Spinal cord (tissue), 10 donors: Measurements from ENCODE around the gene GLE1. TPM values are rescaled to one million over a fixed set of nuclear protein-coding genes. Genes with fewer than 3 reads are reported as not detected.

ENCODE experiments used
- DNase-seq, 6 donors: peaks; one replicate each; pipeline versions ENCODE4 v3.0.0 to v3.0.0-alpha.2; 2013 to 2015; ENCODE audit warnings: low spot score in 6 of 6, low read depth in 4 of 6
- H3K27ac ChIP-seq: one replicate; pipeline ENCODE4 v1.5.1; 2013; ENCODE audit warnings: low read depth, low read length, control low read depth
- H3K27me3 ChIP-seq: one replicate; pipeline ENCODE4 v1.6.1; 2013; ENCODE audit warnings: low read length; ENCODE audit not compliant: control insufficient read depth, insufficient read depth
- H3K36me3 ChIP-seq: one replicate; pipeline ENCODE4 v1.6.1; 2013; ENCODE audit warnings: low read length; ENCODE audit not compliant: control insufficient read depth, insufficient read depth
- H3K4me1 ChIP-seq: one replicate; pipeline ENCODE4 v1.6.1; 2013; ENCODE audit warnings: low read length; ENCODE audit not compliant: control insufficient read depth, insufficient read depth
- H3K4me3 ChIP-seq: one replicate; pipeline ENCODE4 v1.5.1; 2013; ENCODE audit warnings: low read depth, low read length, control low read depth
- H3K9me3 ChIP-seq: one replicate; pipeline ENCODE4 v1.6.1; 2013; ENCODE audit warnings: low read length; ENCODE audit not compliant: control insufficient read depth, insufficient read depth
- WGBS: methylation state at CpG from one replicate; pipeline ENCODE4 v1.1.5; 2013; ENCODE audit warnings: missing lambda C conversion rate; ENCODE audit not compliant: insufficient coverage; 5-methylcytosine and 5-hydroxymethylcytosine counted together
- polyA plus RNA-seq, 2 donors: library from polyadenylated mRNA; unstranded; fragments of 120-200 nt; gene quantifications; one replicate each; pipeline ENCODE4 v1.2.1, GENCODE V29; 2013; ENCODE audit not compliant: insufficient read length in 2 of 2
- total RNA-seq, 2 donors: library from RNA; depleted of rRNA in 1 of 2; stranded (reverse); fragments of 120-200 nt in 1 of 2; fragments of >200 nt in 1 of 2; gene quantifications; one replicate each; pipeline versions ENCODE4 v1.2.3 to v1.2.4, GENCODE V29; 2013 to 2014
- donor health status: healthy.

The GLE1 gene
- total and polyA plus RNA-seq, 4 donors = 14.8 to 27.8 (median 21.0) TPM

GRCh38 chr9:128555180-128555721 is 50.7 kb downstream of the GLE1 start:
- Histone ChIP-seq H3K4me1 (peaks cover 52% of the 10 kb centered on the region), H3K27ac (peak overlapping the region; percentile 93), H3K9me3 (no peaks in the 10 kb centered on the region), H3K36me3 (peaks cover 2% of the 10 kb centered on the region), H3K27me3 (no peaks in the 10 kb centered on the region), H3K4me3 (peak overlapping the region; percentile 87)
- DNase-seq = peak in 2 of 6 donors; percentile 16 to 43
- 12% methylated on average over 6 of the region's 9 CpGs for WGBS

DNA sequence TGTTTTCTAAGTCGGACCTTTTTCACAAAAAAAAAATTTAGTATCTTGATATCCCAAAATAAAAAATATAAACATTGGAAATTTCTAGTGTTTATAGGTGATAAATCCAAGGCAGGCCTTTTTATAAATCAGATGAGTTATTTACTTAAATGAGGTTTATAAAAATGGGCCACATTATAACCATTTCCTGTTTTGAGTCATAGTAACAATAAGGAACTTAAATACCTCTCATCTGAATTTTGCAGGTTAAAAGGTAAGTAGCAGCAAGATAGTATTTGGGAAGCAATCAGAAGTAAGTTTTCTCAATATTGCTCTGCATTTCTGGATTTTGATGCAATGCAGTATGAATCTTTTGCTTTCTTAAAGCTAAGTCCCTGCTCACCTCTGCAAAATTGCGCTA is 51.8 kb downstream of the GLE1 start:
- 100% methylated on average over 1 of the region's 2 CpGs for WGBS
- H3K4me3 ChIP-seq = no peak overlapping the region
- peaks cover 8% of the 10 kb centered on the region for H3K36me3 ChIP-seq
- no peak for DNase-seq
- no peaks in the 10 kb centered on the region for H3K27me3 ChIP-seq
- no peak overlapping the region for H3K27ac ChIP-seq
- H3K4me1 ChIP-seq = peaks cover 47% of the 10 kb centered on the region
- H3K9me3 ChIP-seq = no peaks in the 10 kb centered on the region

- no peak for DNase-seq
- Histone ChIP-seq H3K27me3 (no peaks in the 10 kb centered on the region), H3K9me3 (no peaks in the 10 kb centered on the region), H3K4me3 (no peak overlapping the region), H3K4me1 (peaks cover 41% of the 10 kb centered on the region), H3K27ac (no peak overlapping the region), H3K36me3 (peaks cover 11% of the 10 kb centered on the region)
- WGBS = 80% methylated on average over 2 of the region's 5 CpGs
These were observed 52.6 kb downstream of the GLE1 start for GRCh38 chr9:128556926-128557634.

- H3K36me3 ChIP-seq = peaks cover 18% of the 10 kb centered on the region
- H3K27me3 ChIP-seq = no peaks in the 10 kb centered on the region
- peak overlapping the region; percentile 4 for H3K4me3 ChIP-seq
- H3K4me1 ChIP-seq = peaks cover 41% of the 10 kb centered on the region
- 2% methylated on average over 11 of the region's 12 CpGs for WGBS
- peak in 5 of 6 donors; percentile 56 to 96 (median 79) for DNase-seq
- H3K9me3 ChIP-seq = no peaks in the 10 kb centered on the region
- peak overlapping the region; percentile 93 for H3K27ac ChIP-seq
These were observed 54.2 kb downstream of the GLE1 start for GRCh38 chr9:128558431-128559310.

DNA sequence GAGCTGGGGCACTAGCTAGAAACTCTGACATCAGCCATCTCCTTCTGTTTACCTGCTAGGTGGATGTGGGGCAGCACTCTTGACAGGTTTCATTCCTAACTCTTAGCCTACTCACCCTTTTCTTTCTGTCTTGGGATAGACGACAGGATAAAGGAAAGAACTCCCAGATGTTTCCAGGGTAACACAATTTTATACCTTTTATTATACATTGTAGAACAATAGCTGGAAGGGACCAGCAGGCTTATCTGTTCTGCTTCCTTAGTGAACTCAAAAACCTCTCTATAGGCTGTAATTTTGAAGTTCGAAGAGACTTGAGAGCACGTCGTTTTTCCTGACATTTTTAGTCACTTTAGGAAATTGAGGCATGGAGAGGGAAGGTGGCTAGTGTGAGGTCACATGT is 61.1 kb downstream of the GLE1 start:
- H3K27me3 ChIP-seq = no peaks in the 10 kb centered on the region
- no peak for DNase-seq
- H3K36me3 ChIP-seq = peaks cover 42% of the 10 kb centered on the region
- no peak overlapping the region for H3K4me3 ChIP-seq
- peaks cover 2% of the 10 kb centered on the region for H3K4me1 ChIP-seq
- WGBS = 80% methylated on average over 1 of the region's 4 CpGs
- H3K9me3 ChIP-seq = no peaks in the 10 kb centered on the region
- H3K27ac ChIP-seq = peak overlapping the region; percentile 2

DNA sequence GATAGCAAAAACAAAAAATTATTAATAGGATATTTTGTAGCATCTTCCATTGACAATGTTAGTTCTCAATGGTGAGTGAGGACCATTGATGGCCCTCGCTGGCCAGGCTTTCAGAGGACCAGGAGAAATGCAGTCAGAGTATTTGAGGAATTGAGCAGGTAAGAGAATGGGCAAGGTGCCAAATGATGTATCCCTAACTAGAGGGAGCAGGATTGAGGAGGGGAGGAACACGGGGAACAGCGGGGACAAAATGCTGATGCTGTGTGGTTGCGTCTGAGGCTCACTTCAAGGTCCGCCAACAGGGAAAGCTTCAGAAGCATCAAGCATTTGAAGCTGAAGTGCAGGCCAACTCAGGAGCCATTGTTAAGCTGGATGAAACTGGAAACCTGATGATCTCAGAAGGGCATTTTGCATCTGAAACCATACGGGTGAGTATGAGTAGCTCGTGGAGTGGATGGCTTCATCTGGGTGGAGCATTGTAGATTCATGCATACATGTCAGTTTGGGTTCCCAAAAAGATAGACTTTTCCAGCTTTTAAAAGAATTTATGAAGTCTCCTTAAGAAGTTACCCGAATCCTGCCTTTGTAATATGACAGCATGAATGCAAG is 64.1 kb downstream of the GLE1 start:
- WGBS = 88% methylated on average over 7 of the region's 8 CpGs
- no peak overlapping the region for H3K27ac ChIP-seq

GRCh38 chr9:128575469-128575868 is 71.0 kb downstream of the GLE1 start:
- peaks cover 73% of the 10 kb centered on the region for H3K36me3 ChIP-seq
- peak in 5 of 6 donors; percentile 65 to 92 (median 76) for DNase-seq
- H3K27me3 ChIP-seq = no peaks in the 10 kb centered on the region
- WGBS = 60% methylated on average over 1 of the region's 4 CpGs
- no peak overlapping the region for H3K4me3 ChIP-seq
- no peaks in the 10 kb centered on the region for H3K4me1 ChIP-seq
- H3K9me3 ChIP-seq = no peaks in the 10 kb centered on the region
- H3K27ac ChIP-seq = peak overlapping the region; percentile 37

More for the DNA sequence above, 64.1 kb downstream of the GLE1 start:
- Histone ChIP-seq H3K36me3 (peaks cover 55% of the 10 kb centered on the region), H3K9me3 (no peaks in the 10 kb centered on the region), H3K4me3 (no peak overlapping the region), H3K4me1 (no peaks in the 10 kb centered on the region), H3K27me3 (no peaks in the 10 kb centered on the region)
- no peak for DNase-seq

- H3K27ac ChIP-seq = peak overlapping the region; percentile 2
- H3K4me1 ChIP-seq = no peaks in the 10 kb centered on the region
- peaks cover 73% of the 10 kb centered on the region for H3K36me3 ChIP-seq
- no peaks in the 10 kb centered on the region for H3K9me3 ChIP-seq
- no peak overlapping the region for H3K4me3 ChIP-seq
- DNase-seq = no peak
- H3K27me3 ChIP-seq = no peaks in the 10 kb centered on the region
- WGBS = no CpG with 5 or more reads among the region's 2 CpGs
These were observed 71.4 kb downstream of the GLE1 start for GRCh38 chr9:128575916-128576315.

DNA sequence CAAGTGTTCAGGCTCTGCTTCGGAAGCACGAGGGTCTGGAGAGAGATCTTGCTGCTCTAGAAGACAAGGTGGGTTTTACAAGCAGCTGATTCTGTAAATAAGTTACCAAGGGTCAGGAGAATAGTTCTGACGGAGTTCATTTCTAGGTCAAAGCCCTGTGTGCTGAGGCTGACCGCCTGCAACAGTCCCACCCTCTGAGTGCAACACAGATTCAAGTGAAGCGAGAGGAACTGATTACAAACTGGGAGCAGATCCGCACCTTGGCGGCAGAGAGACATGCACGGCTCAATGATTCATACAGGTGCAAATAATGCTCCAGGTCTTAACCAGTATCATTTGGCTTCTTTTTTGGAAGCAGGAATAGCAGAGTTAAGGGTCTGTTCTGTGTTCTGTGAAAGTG is 72.7 kb downstream of the GLE1 start:
- DNase-seq = no peak
- 86% methylated on average over 8 of the region's 8 CpGs for WGBS
- H3K9me3 ChIP-seq = no peaks in the 10 kb centered on the region
- no peak overlapping the region for H3K4me3 ChIP-seq
- no peaks in the 10 kb centered on the region for H3K4me1 ChIP-seq
- no peak overlapping the region for H3K27ac ChIP-seq
- H3K27me3 ChIP-seq = no peaks in the 10 kb centered on the region
- H3K36me3 ChIP-seq = peaks cover 70% of the 10 kb centered on the region
